HG02973 (cell line): ENCODE data around the gene CYTL1.

ENCODE experiments used
- ATAC-seq: cut with Tn5 transposase; IDR thresholded peaks from one replicate; pipeline ENCODE4 v1.9.1; 2021; ENCODE audit warnings: moderate library complexity; ENCODE audit not compliant: unreplicated experiment

Gene CYTL1

DNA sequence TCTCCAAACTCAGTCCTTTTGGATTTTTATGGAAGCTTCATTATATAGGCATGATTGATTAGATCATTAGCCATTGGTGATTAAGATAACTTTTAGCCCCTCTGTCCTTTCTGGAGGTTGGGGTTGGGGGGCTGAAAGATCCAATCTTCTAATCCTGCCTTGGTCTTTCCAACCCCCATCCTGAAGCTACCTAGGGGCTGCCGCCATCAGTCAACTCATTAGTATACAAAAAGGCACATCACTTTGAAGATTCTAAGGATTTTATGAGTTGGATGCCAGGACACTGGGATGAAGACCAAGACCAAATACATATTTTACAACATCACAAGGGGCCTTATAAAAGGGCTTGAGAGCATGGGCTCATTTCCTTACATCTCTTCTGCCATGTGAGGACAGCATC lies 47.5 kb downstream of the CYTL1 start:
- ATAC-seq: no peak

DNA sequence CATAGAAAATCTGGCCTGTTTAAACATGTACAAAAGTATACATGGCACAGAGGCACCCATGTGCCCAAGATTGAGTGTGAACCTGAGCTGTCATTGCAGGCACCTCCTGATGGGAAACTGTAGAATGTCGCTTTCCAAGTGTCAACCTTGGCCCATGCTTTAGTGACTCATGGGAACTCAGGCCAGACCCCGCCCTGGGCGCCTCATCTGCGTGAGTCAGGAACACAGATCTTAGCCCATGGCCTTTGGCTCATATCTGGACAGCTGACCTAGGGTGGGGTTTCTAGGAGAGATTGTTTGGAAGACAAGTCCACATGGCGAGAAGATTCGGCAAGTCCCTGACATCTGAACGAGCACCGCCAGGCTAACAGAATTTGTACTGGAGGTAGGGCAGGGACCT lies 50.0 kb downstream of the CYTL1 start:
- ATAC-seq: no peak

DNA sequence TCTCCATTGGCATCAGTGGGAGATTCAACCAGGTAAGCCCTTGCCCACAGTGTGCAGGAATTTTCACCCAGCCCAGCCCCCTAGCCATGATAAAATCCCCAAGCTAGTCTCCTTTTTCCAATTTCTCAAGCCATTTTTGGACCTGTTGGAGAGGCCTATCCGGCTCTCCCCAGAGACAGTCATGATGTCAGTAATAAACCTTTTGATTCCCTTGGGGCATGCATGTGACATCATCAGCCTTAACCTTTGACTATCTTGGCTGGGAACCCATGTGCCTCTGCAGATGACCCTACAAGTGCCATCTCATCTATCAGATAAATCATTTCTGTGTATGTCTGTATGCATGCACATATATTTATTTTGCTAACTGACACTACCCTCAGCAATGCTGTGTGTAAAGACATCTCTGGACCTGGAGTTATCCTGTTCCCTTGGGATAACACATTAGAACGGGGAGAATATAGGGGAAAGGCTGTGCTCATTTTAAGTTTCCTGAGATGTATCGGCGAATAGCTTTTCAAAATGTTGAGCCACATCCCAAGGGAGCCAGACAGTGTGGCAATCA lies 51.0 kb downstream of the CYTL1 start:
- no peak for ATAC-seq
